Psoas muscle (tissue), 8 donors: ENCODE data around the gene SNAPC4. TPM values are rescaled to one million over a fixed set of nuclear protein-coding genes. Genes with fewer than 3 reads are reported as not detected.

Source experiments
- ATAC-seq, 4 donors: fragments of 200-7000 bp; cut with Tn5 transposase; one replicate each; pipeline ENCODE4 v1.9.1; 2020; ENCODE audit warnings: moderate library complexity in 3 of 4, mild to moderate bottlenecking in 2 of 4
- DNase-seq, 2 donors: peaks; one replicate each; pipeline ENCODE4 v3.0.0-alpha.2; 2020
- H3K27ac ChIP-seq: fragments of 200-600 bp; one replicate; pipeline ENCODE4 v1.8.0; 2022
- H3K27me3 ChIP-seq, 3 donors: fragments of 200-600 bp in 1 of 3; one replicate each; pipeline versions ENCODE4 v1.6.1 to v1.8.0; 2013 to 2022; ENCODE audit warnings: low read length in 2 of 3, mild to moderate bottlenecking in 2 of 3, moderate library complexity in 1 of 3; ENCODE audit not compliant: insufficient read depth in 3 of 3
- H3K36me3 ChIP-seq, 2 donors: fragments of 200-600 bp in 1 of 2; one replicate each; pipeline versions ENCODE4 v1.6.1 to v1.8.0; 2013 to 2022; ENCODE audit warnings: low read depth in 1 of 2, mild to moderate bottlenecking in 1 of 2, moderate library complexity in 1 of 2; ENCODE audit not compliant: insufficient read depth in 1 of 2
- H3K4me1 ChIP-seq: fragments of 200-600 bp; one replicate; pipeline ENCODE4 v1.8.0; 2022
- H3K4me3 ChIP-seq: fragments of 200-600 bp; one replicate; pipeline ENCODE4 v1.8.0; 2022; ENCODE audit warnings: mild to moderate bottlenecking
- H3K9me3 ChIP-seq: fragments of 200-600 bp; one replicate; pipeline ENCODE4 v1.8.0; 2022
- WGBS, 3 donors: extraction: QIAGEN DNeasy Blood & Tissue Kit; methylation state at CpG; one replicate each; pipeline versions ENCODE4 v1.1.6 to v1.1.7; 2013; 5-methylcytosine and 5-hydroxymethylcytosine counted together
- intact Hi-C, 2 donors: fragments of 100-400 bp; cut with DNase I; formaldehyde crosslinking; loops; one replicate each; pipeline versions ENCODE4 v1.11.0 to v1.14.2; 2022
- polyA plus RNA-seq, 3 donors: library from polyadenylated mRNA; stranded (reverse); fragments of 200-250 nt; gene quantifications; one replicate each; pipeline ENCODE4 v1.2.3, GENCODE V29; 2013
- total RNA-seq, 4 donors: library from RNA; stranded (reverse); fragmentation: NEBNext Ultra II Directional in 2 of 4; extraction: Animal tissue kit (Norgen Biotek cat#: 25700) in 2 of 4; gene quantifications; one replicate each; pipeline versions ENCODE4 v1.2.1 to v1.2.4, GENCODE V29; 2021 to 2023
- TF ChIP-seq, protein P1 (sequence below): fragments of 200-600 bp; IDR thresholded peaks from one replicate; pipeline ENCODE4 v1.8.0; 2022; ENCODE audit warnings: antibody characterized with exemption
- donor health status: healthy with polysubstance abuse.
- donor health status: DM: no; HTN: no; CAD: no; lungs with moderate emphysema.
- donor health status: Bipolar disorder and iron deficiency.
- donor health status: healthy.
- donor health status: DM: yes; HTN: yes; CAD: no.
- donor health status: DM: no; HTN: no; CAD: no.
- donor health status: DM: no; HTN: no; CAD: no.
- donor health status: DM: yes; HTN: yes; CAD: no.

Gene SNAPC4
- total and polyA plus RNA-seq, 7 donors: 3.1 to 6.5 (median 4.6) TPM

GRCh38 chr9:136445799-136446198 lies 45.8 kb upstream of the SNAPC4 start:
- TF ChIP-seq, protein P1, sequence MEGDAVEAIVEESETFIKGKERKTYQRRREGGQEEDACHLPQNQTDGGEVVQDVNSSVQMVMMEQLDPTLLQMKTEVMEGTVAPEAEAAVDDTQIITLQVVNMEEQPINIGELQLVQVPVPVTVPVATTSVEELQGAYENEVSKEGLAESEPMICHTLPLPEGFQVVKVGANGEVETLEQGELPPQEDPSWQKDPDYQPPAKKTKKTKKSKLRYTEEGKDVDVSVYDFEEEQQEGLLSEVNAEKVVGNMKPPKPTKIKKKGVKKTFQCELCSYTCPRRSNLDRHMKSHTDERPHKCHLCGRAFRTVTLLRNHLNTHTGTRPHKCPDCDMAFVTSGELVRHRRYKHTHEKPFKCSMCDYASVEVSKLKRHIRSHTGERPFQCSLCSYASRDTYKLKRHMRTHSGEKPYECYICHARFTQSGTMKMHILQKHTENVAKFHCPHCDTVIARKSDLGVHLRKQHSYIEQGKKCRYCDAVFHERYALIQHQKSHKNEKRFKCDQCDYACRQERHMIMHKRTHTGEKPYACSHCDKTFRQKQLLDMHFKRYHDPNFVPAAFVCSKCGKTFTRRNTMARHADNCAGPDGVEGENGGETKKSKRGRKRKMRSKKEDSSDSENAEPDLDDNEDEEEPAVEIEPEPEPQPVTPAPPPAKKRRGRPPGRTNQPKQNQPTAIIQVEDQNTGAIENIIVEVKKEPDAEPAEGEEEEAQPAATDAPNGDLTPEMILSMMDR: no peak
- H3K4me3 ChIP-seq: no peak overlapping the region
- H3K36me3 ChIP-seq: peaks cover 13 to 96% of the 10 kb centered on the region in 2 donors
- H3K27me3 ChIP-seq: no peaks in the 10 kb centered on the region
- ATAC-seq: no peak
- no peak overlapping the region for H3K27ac ChIP-seq
- intact Hi-C loops: no loop called here
- H3K4me1 ChIP-seq: no peaks in the 10 kb centered on the region
- DNase-seq: no peak
- WGBS, 3 donors: 81 to 93% (median 88%) methylated on average over 7 of the region's 7 CpGs
- no peaks in the 10 kb centered on the region for H3K9me3 ChIP-seq

DNA sequence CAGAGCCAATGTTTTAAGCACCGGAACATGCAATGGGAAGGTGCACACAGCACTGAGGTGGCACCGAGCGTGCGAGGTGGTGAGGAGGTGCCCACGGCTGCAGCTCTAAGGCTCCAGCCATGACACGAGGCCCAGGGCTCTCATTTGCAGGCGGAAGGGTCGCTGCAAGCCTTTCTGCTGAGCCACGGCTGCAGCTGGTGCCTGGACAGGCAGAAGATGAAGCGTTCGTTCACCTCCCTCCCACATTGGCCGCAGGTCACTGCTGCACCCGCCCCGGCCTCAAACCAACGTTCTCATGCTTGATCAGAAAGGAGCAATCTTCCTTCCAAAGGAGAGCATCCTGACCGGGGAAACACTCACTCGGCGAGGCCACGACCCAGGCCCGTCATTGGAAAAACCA lies 44.1 kb upstream of the SNAPC4 start:
- Histone ChIP-seq H3K27ac (no peak overlapping the region), H3K36me3 (peaks cover 13 to 84% of the 10 kb centered on the region in 2 donors), H3K4me1 (peaks cover 7% of the 10 kb centered on the region), H3K9me3 (no peaks in the 10 kb centered on the region), H3K4me3 (no peak overlapping the region), H3K27me3 (no peaks in the 10 kb centered on the region)
- TF ChIP-seq, protein P1: no peak
- no peak for DNase-seq
- intact Hi-C loops: loop anchor here in 1 of 2 donors (5.0 kb wide), 1 partner anchor 33 kb away; no protein-coding TSS in a partner anchor
- 88 to 93% (median 90%) methylated on average over 20 of the region's 20 CpGs for WGBS, 3 donors
- no peak for ATAC-seq

DNA sequence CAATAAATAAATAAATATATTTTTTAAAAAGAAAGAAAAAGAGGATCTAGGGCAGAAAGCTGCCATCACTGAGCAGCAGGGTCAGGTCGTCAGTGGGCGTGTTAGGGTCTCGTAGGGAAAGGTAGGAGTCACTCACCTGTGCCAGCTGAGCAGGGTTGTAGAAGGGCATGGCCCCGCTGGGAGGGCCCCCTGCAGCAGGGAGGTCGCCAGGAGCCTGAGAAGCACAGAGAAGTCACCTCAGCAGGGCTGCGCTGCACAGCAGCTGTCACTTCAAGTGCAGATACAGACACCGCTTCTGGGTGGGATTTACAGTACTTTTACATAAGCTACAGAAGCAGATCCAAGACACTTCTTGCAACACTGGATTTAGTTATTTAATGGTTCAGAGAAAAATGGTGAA lies 43.7 kb upstream of the SNAPC4 start:
- no peak overlapping the region for H3K27ac ChIP-seq
- ATAC-seq (no peak), DNase-seq (no peak)
- peaks cover 11 to 80% of the 10 kb centered on the region in 2 donors for H3K36me3 ChIP-seq
- TF ChIP-seq, protein P1: no peak
- H3K9me3 ChIP-seq: no peaks in the 10 kb centered on the region
- intact Hi-C loops: loop anchor here in 1 of 2 donors (5.0 kb wide), 1 partner anchor 34 kb away; no protein-coding TSS in a partner anchor
- H3K27me3 ChIP-seq: no peaks in the 10 kb centered on the region
- H3K4me3 ChIP-seq: no peak overlapping the region
- peaks cover 7% of the 10 kb centered on the region for H3K4me1 ChIP-seq
- WGBS, 3 donors: 93 to 97% (median 94%) methylated on average over 7 of the region's 7 CpGs

- no peak overlapping the region for H3K4me3 ChIP-seq
- ATAC-seq (no peak), DNase-seq (no peak)
- TF ChIP-seq, protein P1: no peak
- peaks cover 7 to 78% of the 10 kb centered on the region in 2 donors for H3K36me3 ChIP-seq
- H3K9me3 ChIP-seq: no peaks in the 10 kb centered on the region
- WGBS, 3 donors: 92 to 93% (median 93%) methylated on average over 14 to 15 of the region's 15 CpGs
- intact Hi-C loops: loop anchor here in 1 of 2 donors (5.0 kb wide), 1 partner anchor 34 kb away; no protein-coding TSS in a partner anchor
- no peaks in the 10 kb centered on the region for H3K27me3 ChIP-seq
- no peak overlapping the region for H3K27ac ChIP-seq
- H3K4me1 ChIP-seq: peaks cover 9% of the 10 kb centered on the region
These were observed 43.1 kb upstream of the SNAPC4 start for GRCh38 chr9:136443087-136443486.

DNA sequence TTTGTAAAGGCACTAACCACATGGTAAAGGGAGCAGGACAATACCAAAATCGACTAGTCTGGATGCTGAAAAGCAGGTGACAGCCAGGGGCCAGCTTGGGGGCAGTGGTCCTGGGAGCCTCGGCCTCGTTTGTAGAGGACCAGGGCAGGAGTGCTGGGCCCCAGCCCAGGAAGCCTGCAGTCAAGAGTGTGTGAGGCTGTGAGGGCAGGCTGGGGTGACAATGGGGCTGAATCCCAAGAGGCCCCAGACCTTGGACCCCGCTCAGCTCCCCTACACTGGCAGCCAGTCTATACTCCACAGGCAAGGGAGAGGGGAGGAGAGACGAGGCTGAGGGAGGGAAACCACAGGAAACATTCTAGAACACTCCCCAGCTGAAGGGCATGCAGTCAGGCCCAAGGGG lies 42.3 kb upstream of the SNAPC4 start:
- intact Hi-C loops: loop anchor here in 1 of 2 donors (5.0 kb wide), 1 partner anchor 35 kb away; no protein-coding TSS in a partner anchor
- no peak for ATAC-seq
- WGBS, 3 donors: 80 to 83% (median 80%) methylated on average over 5 of the region's 5 CpGs

More for the DNA sequence above, 42.3 kb upstream of the SNAPC4 start:
- H3K9me3 ChIP-seq: no peaks in the 10 kb centered on the region
- no peak overlapping the region for H3K4me3 ChIP-seq
- no peaks in the 10 kb centered on the region for H3K27me3 ChIP-seq
- no peak overlapping the region for H3K27ac ChIP-seq
- peaks cover 7 to 70% of the 10 kb centered on the region in 2 donors for H3K36me3 ChIP-seq
- TF ChIP-seq, protein P1: no peak
- peaks cover 18% of the 10 kb centered on the region for H3K4me1 ChIP-seq
- DNase-seq: no peak
